ENCODE data around the gene GATAD2B.

GATAD2B gene

GRCh38 chr1:153922972-153923925, at the start of gene GATAD2B:
GATAD2B (minus strand) TSS chr1:153922972; CDS start chr1:153828347, 94,625 bp downstream.
- peak within 1 kb of the TSS; percentile 81 for H3K4me3 ChIP-seq (ENCODE audit: low read depth, low read length)
- no peak for TF ChIP-seq CTCF (IDR thresholded peaks at IDR 0.05; ENCODE audit: low read depth, low read length)

DNA sequence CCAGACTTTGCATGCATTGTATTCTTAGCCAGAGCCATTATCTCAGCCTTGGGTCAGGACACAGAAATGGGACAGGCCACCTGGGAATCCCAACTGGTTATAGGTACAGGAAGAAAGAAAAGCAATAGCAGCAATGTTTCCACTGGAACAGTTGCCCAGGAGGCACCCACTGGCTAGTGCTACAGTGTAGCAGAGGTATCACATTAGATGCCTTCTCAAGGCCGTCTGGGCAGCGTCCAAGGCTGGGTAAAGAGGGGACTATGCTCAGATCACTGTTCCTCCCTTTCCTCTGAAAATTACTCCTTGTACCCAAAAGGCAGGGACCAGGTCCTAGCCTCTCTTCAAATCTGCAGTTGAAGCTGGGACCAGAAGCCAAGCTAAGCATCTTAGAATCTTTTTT, 47.6 kb upstream of the GATAD2B start:
- no peak for TF ChIP-seq CTCF (IDR thresholded peaks at IDR 0.05; ENCODE audit: low read depth, low read length)
- H3K4me3 ChIP-seq (ENCODE audit: low read depth, low read length): no peak overlapping the region

DNA sequence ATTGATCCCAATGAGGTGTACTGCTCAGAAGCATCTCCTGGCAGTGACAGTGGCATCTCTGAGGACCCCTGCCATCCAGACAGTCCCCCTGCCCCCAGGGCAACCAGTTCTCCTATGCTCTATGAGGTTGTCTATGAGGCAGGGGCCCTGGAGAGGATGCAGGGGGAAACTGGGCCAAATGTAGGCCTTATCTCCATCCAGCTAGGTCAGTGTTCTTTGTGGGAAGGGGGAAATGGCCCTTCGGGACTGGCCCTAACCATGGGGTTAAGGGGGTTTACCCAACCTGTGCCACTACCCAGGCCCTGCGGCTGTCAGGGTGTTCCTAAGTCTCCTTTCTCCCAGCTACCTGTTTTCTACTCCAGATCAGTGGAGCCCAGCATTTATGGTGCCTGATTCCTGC, 46.2 kb upstream of the GATAD2B start:
- no peak for TF ChIP-seq CTCF (IDR thresholded peaks at IDR 0.05; ENCODE audit: low read depth, low read length)
- no peak overlapping the region for H3K4me3 ChIP-seq (ENCODE audit: low read depth, low read length)

DNA sequence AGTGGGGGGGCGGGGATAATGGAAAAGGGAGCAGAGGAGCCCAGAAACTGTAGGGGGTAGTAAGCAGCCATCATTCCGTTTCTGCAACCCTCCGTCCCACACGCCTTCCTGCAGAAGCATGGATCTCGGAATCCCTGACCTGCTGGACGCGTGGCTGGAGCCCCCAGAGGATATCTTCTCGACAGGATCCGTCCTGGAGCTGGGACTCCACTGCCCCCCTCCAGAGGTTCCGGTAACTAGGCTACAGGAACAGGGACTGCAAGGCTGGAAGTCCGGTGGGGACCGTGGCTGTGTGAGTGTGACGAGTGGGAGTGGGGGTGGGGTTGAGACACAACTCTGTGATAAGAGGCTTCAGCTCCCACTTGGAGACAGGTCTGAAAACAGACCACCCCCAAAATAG, 45.6 kb upstream of the GATAD2B start:
- peak overlapping the region; percentile 54 for H3K4me3 ChIP-seq (ENCODE audit: low read depth, low read length)
- no peak for TF ChIP-seq CTCF (IDR thresholded peaks at IDR 0.05; ENCODE audit: low read depth, low read length)

DNA sequence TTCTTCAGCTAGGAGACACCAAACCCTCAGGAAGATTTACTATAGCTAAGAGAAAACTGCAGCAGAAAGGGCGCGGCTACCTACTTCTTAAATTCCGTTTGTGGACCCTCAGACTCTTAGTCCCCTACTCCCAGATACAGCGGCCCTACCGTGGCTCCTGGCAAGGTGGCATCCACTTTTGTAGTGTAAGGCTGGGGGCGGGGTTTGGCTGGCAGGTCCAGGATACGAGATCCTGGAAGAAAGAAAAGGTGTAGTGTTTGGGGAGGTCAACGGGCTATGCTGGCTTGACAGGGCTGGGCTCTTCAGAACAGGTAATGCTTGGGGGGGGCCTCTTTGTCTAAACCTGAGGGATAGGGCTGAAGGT, 45.2 kb upstream of the GATAD2B start:
- no peak for TF ChIP-seq CTCF (IDR thresholded peaks at IDR 0.05; ENCODE audit: low read depth, low read length)
- peak overlapping the region; percentile 54 for H3K4me3 ChIP-seq (ENCODE audit: low read depth, low read length)

DNA sequence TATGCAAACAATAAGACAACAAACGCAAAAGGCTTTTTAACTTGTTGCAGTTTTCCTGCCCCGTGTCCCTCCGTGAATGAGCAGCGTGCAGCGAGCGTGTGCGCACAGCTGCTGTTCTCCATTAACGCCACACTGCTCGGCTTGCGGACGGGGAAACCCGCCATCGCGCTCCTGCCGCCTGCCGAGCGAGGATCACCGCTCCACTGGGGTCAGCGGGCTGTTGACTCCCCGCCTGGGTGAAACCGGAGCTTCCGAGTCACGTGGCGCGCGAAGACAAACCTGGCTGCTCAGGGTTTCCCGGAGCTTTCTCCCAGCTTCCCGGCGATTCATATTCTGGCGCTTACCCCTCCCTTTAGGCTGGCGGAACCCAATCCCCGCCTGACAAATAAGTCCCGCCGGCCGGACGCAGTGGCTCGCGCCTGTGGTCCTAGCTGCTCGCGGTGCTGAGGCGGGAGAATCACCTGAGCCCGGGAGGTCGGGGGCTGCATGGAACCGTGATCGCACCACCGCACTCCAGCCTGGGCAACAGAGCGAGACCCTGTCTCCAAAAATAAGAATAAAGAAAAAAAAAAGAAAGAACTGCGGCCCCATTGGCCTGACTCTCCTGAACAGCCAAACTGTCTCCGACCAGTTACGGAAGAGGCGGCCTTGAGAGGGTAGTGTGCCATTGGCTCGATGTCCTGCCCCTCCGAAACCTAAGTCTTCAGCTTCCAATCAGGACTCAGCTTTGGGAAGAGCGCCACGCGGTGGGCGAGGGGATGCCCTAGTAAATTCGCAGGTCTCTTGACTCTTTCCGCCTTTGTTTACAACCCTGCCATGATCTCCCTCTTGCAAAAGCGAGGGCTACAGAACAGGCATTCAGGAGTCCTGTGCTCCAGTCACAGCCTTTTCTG, 44.6 kb upstream of the GATAD2B start, which contains the start of gene CREB3L4:
TSS of gene CREB3L4 (plus strand) at position 796 of the 893 bp plus-strand sequence. CDS start 624 bp downstream, outside the sequence.
- peak; percentile 13; the same call in 1 of the 2 replicates for TF ChIP-seq CTCF (IDR thresholded peaks at IDR 0.05; ENCODE audit: low read depth, low read length)
- H3K4me3 ChIP-seq (ENCODE audit: low read depth, low read length): peak within 1 kb of the TSS; percentile 54

All from WI38 (cell line).